GM18868 (cell line): ENCODE measurements around the gene SHISAL1.
"Not testable (repeated sequence)": the region's sequence is repeated elsewhere in the genome, so short reads cannot be mapped to it uniquely, and the experiment has no call there.

Experiments used
- ATAC-seq: cut with Tn5 transposase; IDR thresholded peaks from one replicate; pipeline ENCODE4 v1.9.1; 2021; ENCODE audit warnings: mild to moderate bottlenecking, moderate library complexity; ENCODE audit not compliant: unreplicated experiment

The SHISAL1 gene

DNA sequence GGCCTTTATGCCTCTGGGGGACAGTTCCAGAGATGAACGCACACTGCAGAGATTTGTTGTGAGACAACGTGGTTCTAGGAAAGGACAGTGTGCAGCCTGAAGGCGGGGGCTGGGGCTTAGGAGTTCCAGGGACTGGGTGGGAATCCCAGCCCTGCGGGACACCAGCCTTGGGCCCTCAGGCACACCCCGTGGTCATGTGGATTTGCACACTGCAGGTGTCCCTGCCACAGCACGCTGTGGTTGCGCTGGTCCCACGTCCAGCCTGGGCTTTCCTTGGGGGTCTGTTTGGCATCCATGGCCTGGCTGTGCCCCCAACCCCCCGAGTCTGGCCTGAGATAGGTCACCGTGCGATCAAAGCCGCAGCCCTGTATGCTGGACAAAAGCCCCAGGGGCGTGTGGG lies 7.3 kb downstream of the SHISAL1 start:
- no peak for ATAC-seq

DNA sequence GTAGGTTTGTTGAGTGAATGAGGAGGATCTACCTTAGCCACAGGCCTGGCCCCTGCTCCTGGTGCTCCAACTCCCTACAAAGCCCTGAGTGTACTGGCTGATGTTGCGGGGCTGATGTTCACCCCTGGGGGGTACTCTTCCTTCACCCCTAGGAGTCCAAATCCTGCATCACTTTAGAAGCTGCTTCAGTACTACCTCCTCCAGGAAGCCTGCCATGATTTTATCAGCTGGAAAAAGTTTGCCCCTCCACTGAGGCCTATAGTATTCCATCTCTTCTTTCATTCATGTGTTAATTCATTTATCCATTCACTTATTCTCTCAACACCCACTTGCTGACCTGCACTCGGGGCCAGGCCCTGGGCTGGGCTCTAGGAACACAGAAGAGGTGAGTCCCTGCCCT lies 7.8 kb downstream of the SHISAL1 start:
- ATAC-seq = no peak

DNA sequence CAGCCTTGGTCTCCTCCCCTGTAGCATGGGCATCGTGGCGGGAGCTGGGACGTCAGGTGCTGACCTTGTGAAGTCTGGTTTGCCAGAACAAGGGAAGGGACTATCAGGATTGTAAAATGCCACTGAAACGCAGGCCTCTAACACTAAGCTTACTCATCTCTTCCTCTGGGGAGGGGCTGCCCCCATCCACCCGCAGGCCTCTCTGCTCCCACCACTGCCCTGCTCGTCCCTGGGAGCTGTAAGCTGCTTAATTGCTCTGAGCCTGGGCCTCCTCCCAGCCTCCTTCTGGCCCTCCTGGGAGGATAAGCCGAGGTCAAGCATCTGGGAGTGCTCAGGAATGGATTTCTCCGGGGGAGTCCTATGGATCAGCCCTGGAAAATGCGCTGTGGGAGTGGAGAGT lies 8.4 kb downstream of the SHISAL1 start:
- no peak for ATAC-seq

DNA sequence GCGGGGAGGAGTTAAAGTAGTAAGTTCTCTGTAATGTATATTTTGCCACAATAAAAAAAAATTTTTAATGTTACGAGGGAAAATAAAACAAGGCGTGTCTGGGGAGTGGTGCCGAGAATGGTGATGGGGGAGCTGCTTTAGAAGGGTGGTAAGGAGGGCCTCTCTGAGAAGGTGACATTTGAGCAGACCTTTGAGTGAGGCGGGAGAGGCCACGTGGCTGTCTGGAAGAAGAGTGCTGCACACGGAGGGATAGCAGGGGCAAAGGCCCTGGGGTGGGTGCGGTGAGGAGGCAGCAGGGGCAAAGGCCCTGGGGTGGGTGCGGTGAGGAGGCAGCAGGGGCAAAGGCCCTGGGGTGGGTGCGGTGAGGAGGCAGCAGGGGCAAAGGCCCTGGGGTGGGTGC lies 10.4 kb downstream of the SHISAL1 start:
- ATAC-seq = not testable (repeated sequence)

DNA sequence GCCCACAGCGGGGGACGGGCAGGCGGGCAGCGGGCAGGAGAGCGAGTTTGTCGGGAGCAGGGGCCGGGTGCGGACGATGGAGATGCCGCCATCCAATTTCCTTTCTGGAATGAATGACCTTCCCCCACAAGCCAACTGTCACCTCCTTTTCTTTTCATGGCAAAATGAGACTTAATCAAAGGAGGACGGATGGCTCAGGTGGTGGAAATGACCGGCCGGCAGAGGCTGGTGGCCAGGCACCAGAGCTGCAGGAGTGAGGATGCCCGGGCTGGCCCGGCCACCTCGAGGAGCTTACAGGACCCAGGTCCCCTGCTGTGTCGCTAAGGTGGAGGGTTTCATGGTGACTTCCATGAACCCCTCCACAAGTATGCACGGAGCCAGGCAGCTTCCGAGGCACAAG lies 11.7 kb downstream of the SHISAL1 start:
- ATAC-seq = no peak

DNA sequence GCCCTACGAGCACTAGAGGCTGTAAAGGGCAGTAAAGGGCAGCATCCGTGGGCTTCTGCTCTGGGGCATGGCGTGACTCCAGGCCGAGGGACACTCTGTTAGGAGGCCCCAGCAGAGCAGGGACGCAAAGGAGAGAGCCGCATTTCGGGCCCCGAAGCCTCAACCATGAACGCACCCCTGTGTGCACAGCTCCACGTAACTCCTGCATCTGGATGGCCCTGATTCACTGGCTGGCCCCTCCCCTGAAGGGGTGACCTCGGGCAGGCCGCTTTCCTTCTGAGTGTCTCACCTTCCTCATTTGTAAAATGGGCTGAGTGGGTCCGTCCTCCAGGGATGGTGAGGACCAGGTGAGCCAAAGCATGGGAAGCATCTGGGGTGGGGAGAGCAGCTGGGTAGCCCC lies 13.6 kb downstream of the SHISAL1 start:
- ATAC-seq = no peak

DNA sequence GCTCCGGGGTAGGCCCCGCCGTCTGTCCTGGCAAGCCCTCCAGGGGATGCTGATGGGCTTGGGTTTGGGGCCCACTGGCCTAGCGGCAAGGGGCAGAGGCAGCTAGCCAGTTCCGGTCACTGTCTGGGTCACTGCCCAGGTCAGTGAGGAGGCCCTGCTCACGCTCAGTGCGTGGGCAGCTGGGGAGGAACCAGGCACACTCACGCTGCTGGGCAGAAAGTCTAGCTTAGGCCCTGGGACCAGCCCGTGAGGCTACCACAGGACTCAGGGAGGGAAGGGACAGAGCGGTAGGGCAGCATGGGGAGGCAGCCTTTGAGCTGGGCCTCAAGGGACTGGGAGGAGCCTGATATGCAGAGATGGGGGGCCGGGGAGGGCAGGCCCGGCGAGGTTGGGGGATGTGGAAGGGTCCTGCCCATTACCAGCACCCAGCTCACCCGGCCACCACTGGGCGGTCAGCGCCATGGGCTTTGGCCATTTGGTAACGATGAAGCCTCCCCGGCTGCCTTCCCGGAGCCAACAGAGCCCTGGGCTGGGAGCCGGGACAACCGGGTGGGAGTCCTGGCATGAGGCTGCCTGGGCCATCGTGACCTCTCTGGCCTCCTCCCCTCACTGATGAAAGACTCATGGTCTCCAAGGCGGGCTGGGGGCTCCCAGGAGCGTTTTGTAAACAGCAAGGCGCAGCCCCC lies 14.2 kb downstream of the SHISAL1 start:
- no peak for ATAC-seq

DNA sequence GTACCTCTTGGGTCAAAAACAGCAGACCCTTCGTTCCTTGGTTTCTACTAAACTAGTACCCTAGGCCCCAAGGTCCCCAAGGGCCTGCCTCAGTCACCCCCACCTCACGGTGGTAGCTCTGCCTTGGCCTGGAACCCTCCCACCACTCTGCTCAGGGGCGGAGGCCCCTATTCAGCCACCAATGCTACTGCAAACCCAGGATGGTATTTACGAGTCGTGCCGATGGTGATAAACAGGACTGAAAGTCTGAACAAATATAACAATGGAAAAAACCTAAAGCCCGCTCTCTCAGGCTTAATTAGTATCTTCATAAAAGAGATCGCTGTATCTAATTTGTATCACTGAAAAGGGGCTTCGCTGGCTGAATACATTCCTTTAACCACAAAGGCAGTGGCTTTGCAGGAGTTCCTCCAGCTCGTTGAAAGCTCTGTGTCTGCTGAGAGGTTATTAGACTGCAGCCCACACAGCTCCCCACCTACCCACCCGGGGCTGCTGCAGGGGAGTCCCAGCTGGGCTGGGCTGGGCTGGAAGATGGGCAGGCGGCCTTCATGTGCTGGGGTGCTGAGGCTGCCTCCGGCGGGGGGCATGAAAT lies 15.2 kb downstream of the SHISAL1 start:
- ATAC-seq = no peak

DNA sequence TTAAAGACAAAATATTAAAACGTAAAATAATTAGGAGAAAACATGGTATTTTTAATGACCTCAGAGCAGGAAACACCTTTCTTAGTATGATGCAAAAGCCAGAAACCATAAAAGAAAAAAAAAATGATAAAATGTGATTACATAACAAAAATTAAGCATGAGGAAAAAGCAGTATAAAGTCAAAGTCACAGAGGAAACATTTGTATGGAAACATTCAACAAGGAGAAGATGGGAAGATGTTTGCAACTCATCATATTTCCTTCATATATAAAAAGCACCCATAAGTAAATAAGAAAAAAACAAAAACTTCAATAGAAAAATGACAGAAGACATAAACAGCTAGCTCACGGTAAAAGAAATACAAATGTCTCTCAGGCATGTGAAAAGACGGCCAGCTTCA lies 17.3 kb downstream of the SHISAL1 start:
- ATAC-seq = no peak

DNA sequence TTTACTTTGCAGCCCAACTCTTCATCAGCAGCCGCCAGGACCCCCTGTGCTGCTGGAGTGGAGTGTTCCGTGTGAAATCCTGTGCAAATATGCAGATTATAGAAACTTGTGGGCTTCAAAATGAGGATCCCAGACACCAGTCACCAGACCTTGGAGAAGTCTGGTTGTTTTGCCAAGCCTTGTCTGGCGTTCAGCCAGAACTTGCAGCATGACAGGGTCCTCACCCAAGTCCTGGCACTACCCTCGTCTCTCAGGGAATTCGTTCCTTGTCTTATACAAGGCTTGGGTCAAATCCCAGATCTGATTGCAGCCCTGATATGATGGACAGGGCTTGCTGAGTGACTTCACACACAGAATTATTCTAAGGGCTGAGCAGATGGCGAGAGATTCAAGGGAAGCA lies 18.9 kb downstream of the SHISAL1 start:
- no peak for ATAC-seq

DNA sequence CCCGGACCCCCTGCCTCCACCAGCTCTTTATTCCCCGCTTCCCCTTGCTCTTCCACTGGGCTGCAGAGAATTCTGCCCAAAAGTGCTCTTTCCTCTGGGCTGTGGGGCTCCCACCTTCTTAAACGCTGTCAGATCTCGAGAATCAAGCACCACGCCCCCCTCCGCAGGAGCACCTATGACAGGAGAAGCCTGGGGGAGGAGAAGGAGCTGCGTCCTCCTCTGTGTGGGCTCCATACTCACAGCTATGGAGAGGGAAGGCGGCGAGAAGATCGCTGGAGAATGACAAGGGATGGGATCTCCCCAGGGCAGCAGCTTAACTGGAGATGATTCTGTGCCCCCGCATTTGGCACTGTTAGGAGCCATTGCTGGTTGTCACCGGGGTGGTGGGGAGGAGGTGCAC lies 19.7 kb downstream of the SHISAL1 start:
- ATAC-seq = no peak

DNA sequence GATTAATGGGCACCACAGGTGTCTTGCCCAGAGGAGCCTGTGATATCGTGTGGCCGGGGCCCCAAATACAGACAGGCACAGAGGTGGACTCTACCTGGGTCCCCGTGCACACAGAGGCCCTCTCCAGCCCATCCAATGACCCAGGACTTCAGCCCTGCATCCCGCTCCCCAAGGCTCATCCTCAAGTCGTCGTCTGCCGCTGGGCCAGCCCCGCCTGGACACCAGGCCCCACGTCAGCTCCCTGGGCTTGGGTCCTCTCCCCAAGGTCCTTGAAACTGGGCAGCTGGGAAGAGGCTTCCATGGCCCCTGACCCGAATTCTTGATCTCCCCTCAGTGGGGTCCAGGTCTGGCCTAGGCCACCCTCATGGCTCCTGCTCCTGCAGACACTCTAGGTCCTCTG lies 20.2 kb downstream of the SHISAL1 start:
- ATAC-seq = no peak

DNA sequence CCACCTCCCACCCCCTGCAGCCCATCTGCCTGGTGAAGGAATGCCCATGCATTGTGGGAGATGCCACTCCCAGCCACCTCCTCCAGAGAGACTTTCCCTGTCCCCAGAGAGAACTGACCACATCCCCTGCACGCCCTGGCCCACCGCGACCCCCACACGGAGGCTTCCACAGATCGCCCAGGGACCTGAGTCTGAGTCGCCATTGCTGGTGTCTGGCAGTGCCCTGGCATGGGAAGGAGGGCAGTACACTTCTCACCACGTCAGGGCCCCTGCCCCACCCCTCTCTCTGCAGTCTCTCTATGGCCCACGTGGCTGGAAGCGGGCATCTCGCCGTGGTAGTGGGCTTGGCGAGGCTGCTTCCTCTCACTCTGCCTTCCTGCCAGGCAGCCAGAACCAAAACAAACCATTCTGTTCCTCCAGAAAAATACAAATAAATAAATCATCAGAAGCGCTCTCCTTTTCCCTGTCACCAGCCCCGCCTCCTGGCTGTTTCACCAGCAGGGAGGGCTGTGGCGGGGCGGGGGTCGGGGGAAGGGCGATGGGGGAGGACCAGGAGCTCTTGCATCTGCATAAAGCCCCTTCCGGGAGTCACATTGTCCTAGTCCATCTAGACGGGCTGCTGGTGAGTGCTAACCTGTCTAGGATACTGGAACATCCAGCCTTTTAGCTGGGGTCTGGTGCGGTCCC lies 20.9 kb downstream of the SHISAL1 start:
- ATAC-seq = no peak

DNA sequence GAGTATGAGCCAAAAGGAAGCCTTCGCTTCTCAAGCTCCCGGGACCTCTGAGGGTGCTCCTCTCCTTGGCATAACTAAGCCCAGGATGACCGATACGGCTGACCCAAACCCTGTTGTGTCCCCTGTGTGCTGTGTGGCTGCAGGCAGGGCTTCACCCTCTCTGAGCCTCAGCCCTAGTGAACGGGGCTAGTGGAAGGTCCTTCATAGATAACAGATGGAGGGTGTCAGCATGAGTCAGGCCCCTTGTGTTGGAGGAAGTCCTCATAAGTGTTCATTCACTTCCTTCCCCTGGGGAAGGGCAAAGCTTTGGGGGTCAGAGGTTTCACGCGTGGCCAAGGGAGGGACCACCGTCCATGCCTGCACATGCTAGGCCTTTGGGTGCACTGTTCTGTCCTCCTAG lies 21.5 kb downstream of the SHISAL1 start:
- no peak for ATAC-seq

DNA sequence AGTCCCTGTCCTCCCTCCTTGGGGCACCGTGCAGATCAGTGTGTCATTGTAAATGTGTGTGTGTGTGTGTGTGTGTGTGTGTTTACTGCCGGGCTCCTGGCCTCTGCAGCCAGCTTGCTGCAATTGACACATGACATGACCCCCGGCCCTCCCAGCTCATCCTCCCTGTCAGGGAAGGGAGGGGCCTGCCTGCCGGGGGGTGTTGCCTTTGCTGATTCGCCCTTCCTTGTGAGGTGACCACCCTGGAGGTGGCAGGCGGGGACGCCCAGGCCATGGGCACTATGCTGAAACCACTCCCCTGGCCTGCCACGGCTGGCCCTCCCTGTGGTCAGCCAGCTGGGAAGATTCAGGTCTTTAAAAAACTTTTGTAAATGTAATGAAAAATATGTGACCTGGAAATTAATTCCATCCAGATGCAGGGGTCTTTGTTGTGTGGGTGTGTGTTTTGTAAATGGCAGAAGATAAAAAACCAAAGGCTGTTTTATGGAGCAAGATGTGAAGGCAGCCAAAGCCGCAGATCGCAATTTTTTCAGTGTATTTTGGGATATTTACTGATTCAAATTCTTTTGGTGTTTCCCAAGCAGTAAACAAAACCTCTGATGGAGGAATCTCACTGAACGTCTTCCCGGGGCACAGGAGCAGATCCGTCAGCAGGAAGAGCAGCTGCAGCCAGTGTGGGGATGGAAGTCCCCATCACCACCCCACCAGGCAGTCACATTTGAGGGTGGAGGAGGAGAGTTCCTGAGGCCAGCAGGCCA lies 23.2 kb downstream of the SHISAL1 start:
- ATAC-seq = no peak

DNA sequence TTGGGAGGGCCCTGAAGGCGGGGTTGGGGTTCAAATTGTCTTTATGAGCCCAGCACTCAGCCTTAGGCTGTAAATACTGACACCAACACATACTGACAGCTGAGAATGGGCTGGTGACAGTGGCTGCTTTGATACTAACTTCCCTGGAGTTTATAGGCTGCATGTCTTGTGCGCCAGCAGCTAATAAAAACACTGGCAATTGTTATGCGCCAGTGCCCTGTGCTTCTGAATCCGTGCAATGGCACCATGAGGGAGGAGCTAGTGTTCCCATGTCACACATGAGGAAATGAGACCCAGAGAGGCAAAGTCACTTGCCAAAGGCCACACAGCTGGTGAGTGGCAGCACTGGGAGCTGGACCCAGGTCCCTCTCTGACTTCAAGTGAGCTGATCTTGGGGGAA lies 23.8 kb downstream of the SHISAL1 start:
- no peak for ATAC-seq

DNA sequence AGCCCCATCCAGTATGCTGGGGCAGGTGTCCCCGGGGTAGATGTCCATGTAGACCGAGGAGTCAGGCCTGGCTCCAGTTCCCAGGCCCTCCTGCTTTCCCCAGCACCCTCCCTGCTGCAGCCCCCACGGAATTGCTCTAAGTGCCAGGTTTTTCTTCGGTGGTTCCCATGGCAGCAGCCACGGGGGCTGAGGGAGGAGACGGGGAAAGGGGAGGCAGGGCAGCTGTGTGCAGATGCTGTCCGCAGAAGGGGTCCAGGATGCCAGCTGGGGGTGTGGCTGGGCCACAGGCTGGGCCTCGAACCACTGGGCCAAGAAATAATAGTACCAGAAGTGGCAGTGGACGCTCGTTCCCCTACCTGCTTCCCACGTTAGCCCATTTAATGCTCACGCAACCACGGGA lies 25.0 kb downstream of the SHISAL1 start:
- ATAC-seq = no peak

DNA sequence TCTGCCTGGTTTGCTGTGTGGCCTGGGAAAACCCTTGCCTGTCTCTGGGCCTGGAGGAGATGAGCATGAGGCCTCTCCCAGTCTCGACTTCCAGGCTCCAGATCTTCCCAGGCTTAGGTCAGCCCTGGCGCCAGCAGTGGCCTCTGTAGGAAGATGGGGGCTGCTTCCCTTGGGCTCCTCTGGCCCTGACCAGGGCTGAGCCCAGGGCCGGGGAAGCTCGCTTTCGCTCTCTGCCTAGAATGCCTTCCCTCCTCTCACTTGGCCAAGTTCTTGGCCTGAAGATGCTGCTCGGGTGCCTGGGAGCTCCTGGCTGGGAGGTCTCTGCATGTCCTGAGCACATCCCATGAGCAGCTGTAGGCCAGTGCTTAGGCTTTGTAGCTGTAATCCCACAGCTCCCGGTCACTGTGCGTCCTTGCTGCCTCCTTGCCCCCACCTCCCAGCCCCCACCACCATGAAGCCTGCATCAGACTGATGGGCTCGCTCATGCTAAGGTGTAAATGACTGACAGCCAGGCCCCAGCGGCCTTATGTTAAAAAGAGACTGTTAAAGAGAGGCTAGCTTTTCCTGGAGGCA lies 25.5 kb downstream of the SHISAL1 start:
- ATAC-seq = no peak

DNA sequence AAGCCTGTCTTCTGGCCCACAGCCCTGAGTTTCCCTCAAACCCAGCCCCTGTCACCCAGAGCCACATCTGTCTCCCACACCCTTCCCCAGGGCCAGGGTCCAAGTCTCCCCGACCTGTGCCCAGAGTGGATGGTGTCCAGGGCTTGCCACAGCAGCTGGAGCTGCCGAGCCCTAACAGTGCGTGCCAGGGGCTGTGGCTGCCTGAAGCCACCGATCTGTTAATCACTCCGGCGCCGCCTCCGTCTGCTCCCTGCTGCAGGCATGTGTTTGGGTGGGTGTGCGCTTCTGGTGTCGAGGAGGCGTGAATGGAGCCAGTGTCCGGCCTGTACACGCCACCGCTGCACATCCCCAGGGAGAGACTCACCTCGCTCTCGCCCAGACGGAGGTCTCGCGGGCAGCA lies 26.1 kb downstream of the SHISAL1 start:
- no peak for ATAC-seq

DNA sequence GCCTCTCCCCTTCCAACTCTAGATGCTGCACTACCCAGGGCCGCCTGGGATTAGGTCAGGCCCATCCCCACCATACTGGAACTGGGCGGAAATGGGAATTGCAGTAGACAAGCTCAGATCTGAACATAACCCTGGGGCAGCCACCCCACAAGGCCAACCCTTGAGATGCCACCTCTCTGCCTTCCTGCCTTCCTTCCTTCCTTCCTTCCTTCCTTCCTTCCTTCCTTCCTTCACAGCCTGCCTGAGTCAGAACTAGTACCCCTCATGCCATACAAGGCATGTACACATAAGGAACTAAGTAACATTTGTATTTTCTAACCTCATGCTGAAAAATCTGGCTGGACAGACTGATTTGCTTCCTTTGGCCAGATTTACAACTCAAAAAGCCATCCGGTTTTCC lies 28.0 kb downstream of the SHISAL1 start:
- no peak for ATAC-seq
